ENCODE data around the gene TNC.
"Not testable (repeated sequence)": the region's sequence is repeated elsewhere in the genome, so short reads cannot be mapped to it uniquely, and the experiment has no call there.

Gene TNC

GRCh38 chr9:115133649-115134048 is 15.7 kb upstream of the TNC start:
- DNase-seq = no peak

GRCh38 chr9:115132648-115133047 is 14.7 kb upstream of the TNC start:
- no peak for DNase-seq

DNA sequence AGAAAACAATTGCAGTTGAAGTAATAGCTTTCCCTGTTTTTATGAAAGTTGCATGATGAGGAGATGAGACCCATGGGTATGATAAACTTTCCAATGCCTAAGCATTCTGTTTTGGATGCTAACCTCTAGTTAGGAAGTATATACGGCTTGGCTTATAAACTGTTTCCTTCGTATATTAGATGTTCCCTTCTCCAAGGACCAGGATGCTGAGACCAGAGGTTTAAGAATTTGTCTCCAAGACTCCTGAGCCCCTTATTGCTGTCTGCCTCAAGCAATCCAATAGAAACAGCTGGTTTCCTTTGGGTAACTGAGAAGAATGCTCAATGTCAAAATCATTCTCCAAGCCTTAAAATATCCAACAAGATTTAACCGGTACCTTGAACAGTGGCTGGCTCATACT is 12.2 kb upstream of the TNC start:
- no peak for DNase-seq

DNA sequence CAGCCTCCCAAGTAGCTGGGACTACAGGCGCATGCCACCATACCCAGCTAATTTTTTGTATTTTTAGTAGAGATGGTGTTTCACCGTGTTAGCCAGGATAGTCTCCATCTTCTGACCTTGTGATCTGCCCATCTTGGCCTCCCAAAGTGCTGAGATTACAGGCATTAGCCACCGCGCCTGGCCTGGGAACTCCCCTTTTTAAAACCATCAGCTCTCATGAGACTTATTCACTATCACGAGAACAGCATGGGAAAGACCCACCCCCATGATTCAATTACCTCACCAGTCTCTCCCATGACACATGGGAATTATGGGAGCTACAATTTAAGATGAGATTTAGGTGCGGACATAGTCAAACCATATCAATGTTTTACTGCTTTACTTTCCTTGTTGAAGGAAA is 10.8 kb upstream of the TNC start:
- not testable (repeated sequence) for DNase-seq

GRCh38 chr9:115127191-115127817 is 9.3 kb upstream of the TNC start:
- no peak for DNase-seq

GRCh38 chr9:115126404-115126803 is 8.4 kb upstream of the TNC start:
- no peak for DNase-seq

GRCh38 chr9:115122937-115123336 is 5.0 kb upstream of the TNC start:
- DNase-seq = no peak

GRCh38 chr9:115121181-115121580 is 3.2 kb upstream of the TNC start:
- no peak for DNase-seq

DNA sequence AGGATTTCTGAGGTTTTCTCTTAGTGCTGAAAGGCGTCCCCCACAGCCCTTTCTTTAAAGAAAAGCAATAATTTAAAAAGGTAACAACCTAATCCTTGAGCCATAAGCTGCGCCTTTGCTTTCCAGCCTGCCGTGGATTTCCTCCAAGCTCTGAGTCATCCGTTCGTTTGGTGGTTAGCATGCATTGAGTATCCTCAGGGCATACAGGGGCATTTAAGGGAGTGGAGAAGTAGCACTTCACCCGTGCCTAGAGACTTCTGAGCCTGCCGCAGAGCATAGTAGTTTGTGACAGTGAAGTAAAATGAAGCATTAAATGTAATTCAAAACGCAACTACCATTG is 892 bp upstream of the TNC start:
- no peak for DNase-seq

GRCh38 chr9:115116421-115117284 is 1.3 kb downstream of the TNC start:
- no peak for DNase-seq

DNA sequence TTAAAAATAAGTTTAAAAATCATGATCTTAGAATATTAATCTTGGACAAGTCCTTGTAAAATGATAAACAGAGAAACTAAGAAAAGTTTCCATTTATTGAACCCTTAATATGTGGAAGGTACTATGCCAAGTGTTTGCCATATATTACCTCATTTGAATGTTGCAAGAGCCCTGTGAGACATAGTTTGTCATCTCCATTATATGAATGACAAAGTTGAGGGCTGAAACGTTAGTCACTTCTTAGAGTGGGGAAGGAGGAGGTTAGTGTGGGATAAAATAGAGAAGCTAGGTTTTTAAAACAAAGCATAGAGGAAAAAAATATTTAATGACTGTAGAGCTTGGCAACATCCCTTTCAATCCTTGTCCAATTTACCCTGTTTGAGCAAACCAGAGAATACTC is 2.0 kb downstream of the TNC start:
- no peak for DNase-seq

DNA sequence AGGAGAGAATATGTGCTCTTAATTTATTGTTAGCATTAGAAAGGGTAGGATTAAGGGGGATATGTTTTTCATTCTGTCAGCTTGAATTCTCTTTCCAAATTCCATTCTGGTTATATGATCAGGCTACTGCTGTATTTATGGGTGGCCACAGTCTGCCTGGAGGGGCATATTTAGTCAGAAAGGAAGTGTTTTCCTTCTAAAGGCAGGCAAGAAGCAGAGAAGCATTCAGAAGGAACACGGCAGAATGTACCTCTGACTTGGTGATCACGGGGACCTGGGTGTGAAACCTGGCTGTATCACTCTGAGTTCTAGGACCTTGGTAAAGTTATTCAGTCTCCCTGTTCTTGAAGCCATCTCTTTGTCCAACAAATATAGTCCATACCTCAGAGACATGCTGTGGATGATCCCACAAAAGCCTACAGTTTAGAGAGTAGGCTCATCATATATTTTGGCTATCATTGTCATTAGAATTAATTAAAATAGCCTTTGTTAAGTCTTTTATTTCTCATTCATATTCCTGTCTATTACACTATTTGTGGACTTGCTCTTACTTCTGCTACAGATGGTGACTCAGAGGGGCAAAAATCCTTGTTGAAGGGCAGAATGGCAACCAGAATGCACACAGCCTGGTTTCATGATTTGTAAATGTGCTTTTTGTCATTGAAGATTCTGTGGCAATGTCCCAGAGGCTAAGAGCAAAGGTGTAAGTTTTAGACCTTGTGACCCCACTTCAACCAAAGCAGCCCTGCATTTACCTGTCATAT is 2.7 kb downstream of the TNC start:
- DNase-seq = no peak

DNA sequence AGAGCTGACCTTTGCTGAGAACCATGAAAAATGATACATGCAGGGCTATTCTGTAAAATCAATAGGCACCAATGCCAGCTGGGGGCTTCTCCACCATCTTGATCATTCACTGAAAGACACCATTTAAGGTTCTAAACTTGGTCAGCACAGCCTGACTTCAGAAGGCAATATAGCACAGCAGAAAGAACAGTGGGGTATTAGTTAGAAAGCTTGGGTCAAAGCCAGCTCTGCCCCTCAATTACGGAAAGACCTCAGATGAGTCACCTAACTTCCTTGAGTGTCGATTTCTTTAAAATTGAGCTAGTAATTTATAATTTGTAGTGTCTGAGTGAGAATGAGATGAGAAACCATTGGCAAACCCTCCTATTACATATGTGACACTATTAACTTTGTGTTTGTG is 3.4 kb downstream of the TNC start:
- no peak for DNase-seq

DNA sequence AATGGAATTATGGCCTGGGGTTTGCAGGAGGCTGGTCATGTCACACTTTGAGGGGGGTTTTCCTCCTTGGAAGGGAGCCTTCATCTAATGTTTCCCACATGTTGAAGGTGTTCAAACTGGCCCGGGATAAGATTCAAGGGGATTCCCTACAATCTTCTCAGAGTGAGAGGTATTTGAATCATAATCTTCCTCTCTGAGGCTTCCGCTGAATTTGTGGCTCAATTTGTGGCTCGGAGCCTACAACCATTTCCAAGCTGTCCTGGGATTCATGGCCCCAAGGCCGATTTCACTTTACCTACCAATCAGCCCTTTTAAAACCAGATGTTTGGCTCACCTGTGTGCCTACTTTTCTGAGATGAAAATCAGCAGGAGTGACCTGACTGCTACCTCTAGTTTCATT is 3.9 kb downstream of the TNC start:
- no peak for DNase-seq

DNA sequence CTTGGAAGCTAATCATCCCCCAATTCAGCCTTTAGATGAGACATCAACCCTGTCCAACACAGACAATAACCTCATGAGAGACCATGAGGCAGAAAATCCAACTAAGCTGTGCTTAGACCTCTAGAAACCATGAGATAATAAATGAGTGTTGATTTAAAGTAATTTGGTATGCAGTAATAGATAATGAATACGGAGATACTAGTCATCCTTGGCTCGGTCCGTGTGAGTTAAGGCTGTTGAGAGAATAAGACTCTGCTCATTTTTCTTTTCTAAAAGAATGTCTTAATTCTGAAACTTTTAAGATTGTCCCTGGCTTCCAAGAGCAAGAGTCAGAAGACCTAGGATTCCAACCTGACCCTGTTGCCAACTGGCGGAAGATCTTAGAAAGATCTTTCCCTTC is 6.1 kb downstream of the TNC start:
- DNase-seq = no peak

GRCh38 chr9:115109486-115109885 is 8.5 kb downstream of the TNC start:
- DNase-seq = no peak

DNA sequence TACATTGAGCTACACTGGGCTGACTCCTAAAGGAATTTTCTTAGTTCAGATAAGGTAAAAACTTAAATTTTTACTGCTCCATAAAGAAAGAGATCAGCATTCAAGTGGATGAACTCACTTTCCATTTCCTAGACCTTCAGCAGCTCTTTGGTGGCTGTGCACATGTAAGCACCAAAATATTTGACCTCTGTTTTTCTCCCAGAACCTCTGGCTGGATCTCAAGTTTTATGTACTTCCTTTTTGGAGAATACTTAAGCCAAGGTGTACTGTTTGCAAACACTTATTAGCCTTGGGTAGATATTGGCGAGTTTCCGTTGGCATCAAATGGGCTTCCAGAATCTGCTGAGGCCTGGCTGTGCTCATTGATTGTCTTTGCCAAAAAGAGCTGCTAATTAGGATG is 10.3 kb downstream of the TNC start:
- no peak for DNase-seq

- no peak for DNase-seq
These were observed 11.3 kb downstream of the TNC start for GRCh38 chr9:115106642-115107041.

- no peak for DNase-seq
These were observed 12.0 kb downstream of the TNC start for GRCh38 chr9:115106001-115106400.

GRCh38 chr9:115104908-115105307 is 13.0 kb downstream of the TNC start:
- no peak for DNase-seq

DNA sequence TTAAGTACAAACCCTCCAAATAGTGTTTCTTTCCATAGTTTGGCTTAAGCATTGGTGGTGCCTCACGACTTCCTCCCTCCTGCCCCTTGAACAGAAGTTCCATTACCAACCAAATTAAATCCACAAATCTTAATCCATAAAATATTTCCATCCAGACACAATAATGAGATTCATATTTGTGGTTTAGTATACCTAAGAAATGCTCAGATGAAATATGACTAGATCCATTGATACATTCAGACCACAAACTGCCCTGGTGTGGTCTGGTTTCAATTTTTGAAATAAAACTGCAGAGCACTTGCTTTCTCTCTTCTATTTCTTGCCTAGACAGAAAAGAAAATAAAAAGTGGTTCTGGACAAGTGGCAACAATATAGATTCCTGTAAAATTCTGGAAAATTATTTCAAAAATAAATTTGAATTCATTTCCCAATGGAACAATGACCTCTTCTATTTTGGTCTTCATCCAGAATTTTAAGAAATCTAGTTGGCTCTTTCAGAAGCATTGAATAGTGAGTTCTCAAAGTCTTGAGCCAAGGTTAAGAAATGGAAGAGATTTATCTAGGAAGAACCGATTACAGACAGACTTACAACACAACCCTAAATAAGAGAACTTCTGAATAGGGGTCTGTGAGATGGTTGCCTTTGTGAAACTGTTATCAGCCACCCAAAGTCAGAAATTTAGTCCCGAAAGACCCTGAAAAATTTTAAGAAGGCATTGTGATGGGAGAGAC is 14.0 kb downstream of the TNC start:
- no peak for DNase-seq

DNA sequence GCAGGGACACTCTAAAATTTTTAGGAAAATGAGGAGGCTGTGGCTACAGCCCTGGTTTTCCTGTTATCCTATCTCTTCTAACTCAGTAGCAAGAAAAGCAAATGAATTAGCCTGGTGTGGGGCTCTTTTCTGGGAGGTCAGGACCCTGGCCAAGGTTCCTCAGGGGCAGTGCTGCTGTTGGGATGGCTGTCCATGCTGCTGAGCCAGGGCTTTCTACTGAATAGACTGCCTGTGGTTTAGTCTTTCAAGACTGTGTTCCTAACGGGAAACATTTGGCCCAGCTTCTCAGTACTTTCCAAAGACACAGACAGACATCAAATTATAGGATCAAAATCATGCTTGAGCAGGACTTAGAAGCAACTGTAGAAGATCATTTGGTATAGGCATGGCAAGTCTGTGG is 18.1 kb downstream of the TNC start:
- DNase-seq = no peak

DNA sequence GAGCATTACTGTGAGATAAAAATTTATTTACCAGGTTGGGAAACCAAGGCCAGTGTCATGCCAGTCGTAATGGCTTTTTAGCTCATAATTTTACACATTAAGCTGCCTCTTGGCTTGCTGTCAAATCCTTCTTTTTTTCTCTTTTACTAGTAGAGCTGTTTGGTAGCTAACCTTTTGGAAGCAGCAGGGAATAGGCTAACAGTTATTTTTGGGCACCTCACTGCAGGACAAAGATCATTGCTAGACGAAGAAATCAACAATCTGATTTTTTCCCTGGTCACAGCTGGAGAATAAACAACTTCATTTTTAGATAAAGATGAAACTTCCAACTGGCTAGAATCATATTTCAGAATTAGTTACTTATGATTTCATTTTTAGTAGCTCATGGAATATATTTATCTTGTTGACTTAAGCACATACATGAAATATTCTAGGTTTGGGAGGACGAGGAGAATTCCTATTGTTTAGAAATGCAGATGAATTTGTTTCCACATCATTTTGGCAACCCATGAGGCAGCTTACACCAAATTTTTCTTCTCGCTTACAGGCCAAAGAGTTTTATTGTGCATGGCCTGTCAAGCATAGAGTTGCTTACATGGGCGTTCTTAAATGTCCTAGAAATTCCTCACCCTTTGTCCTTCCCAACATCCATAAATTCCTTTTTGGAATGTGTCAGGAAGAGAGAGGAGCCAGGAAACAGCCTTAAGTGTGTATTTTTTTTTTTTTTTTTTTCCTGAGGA is 19.6 kb downstream of the TNC start:
- no peak for DNase-seq

Data from activated CD4-positive, alpha-beta T cell treated with anti-CD3 and anti-CD28 coated beads, Interleukin-2, amount 50 U/mL, for 1 hour (primary cell).